GM21367 (cell line): Measurements from ENCODE around the gene MGMT.

Source experiments
- ATAC-seq: cut with Tn5 transposase; IDR thresholded peaks from one replicate; pipeline ENCODE4 v1.9.1; 2021; ENCODE audit not compliant: unreplicated experiment

Gene MGMT

GRCh38 chr10:129704786-129705525, 237.9 kb downstream of the MGMT start:
- no peak for ATAC-seq

GRCh38 chr10:129705676-129706075, 238.6 kb downstream of the MGMT start:
- ATAC-seq = no peak

GRCh38 chr10:129706081-129706480, 239.0 kb downstream of the MGMT start:
- ATAC-seq = no peak

- no peak for ATAC-seq
These were observed 239.5 kb downstream of the MGMT start for GRCh38 chr10:129706523-129706922.

- no peak for ATAC-seq
These were observed 240.7 kb downstream of the MGMT start for GRCh38 chr10:129707406-129708388.

- ATAC-seq = no peak
These were observed 242.1 kb downstream of the MGMT start for GRCh38 chr10:129709101-129709500.

- no peak for ATAC-seq
These were observed 242.8 kb downstream of the MGMT start for GRCh38 chr10:129709627-129710509.

GRCh38 chr10:129710510-129710847, 243.4 kb downstream of the MGMT start:
- no peak for ATAC-seq

GRCh38 chr10:129711291-129711690, 244.2 kb downstream of the MGMT start:
- ATAC-seq = no peak

- no peak for ATAC-seq
These were observed 245.0 kb downstream of the MGMT start for GRCh38 chr10:129712000-129712399.

GRCh38 chr10:129713659-129714265, 246.7 kb downstream of the MGMT start:
- no peak for ATAC-seq

- no peak for ATAC-seq
These were observed 248.8 kb downstream of the MGMT start for GRCh38 chr10:129715805-129716204.

GRCh38 chr10:129716211-129716681, 249.2 kb downstream of the MGMT start:
- no peak for ATAC-seq

GRCh38 chr10:129716881-129717280, 249.8 kb downstream of the MGMT start:
- ATAC-seq = no peak

- ATAC-seq = no peak
These were observed 250.9 kb downstream of the MGMT start for GRCh38 chr10:129717816-129718547.

- ATAC-seq = no peak
These were observed 251.7 kb downstream of the MGMT start for GRCh38 chr10:129718548-129719414.

- ATAC-seq = no peak
These were observed 252.3 kb downstream of the MGMT start for GRCh38 chr10:129719415-129719739.

GRCh38 chr10:129719889-129720590, 253.0 kb downstream of the MGMT start:
- no peak for ATAC-seq
